ENCODE data around the gene WWOX.
A peak's percentile ranks its signal among the peaks of the same experiment; 100 is the strongest.

- TF ChIP-seq CTCF (IDR thresholded peaks at IDR 0.05), result no peak
- peak in 1 of 4 donors; percentile 12 for TF ChIP-seq EP300 (IDR thresholded peaks at IDR 0.05)
- TF ChIP-seq POLR2AphosphoS5 (IDR thresholded peaks at IDR 0.05), result peak; percentile 29 to 52 (median 38)
Measured at GRCh38 chr16:78390092-78390491, 290.6 kb downstream of the WWOX start.
